Left cardiac atrium (tissue), 4 donors: ENCODE results near the gene MAP2K7. TPM values are rescaled to one million over a fixed set of nuclear protein-coding genes. Genes with fewer than 3 reads are reported as not detected.
A peak's percentile ranks its signal among the peaks of the same experiment; 100 is the strongest.
"Not testable (repeated sequence)": the region's sequence is repeated elsewhere in the genome, so short reads cannot be mapped to it uniquely, and the experiment has no call there.

ENCODE experiments used
- ATAC-seq, 2 donors: fragments of 200-7000 bp; cut with Tn5 transposase; one replicate each; pipeline ENCODE4 v1.9.1; 2020; ENCODE audit warnings: mild to moderate bottlenecking in 2 of 2, moderate library complexity in 2 of 2
- DNase-seq: peaks from one replicate; pipeline ENCODE4 v3.0.0-alpha.2; 2020
- intact Hi-C, 2 donors: fragments of 100-400 bp; cut with DNase I; formaldehyde crosslinking; loops; one replicate each; pipeline versions ENCODE4 v1.14.1 to v1.15.1; 2022 to 2023
- total RNA-seq, 2 donors: library from RNA; stranded (reverse); fragmentation: NEBNext Ultra II Directional; extraction: Animal tissue kit (Norgen Biotek cat#: 25700); gene quantifications; one replicate each; pipeline ENCODE4 v1.2.1, GENCODE V29; 2021
- donor health status: DM: no; HTN: yes; CAD: no.
- donor health status: DM: no; HTN: yes; CAD: no; lungs with severe emphysema.
- donor health status: DM: yes; HTN: yes; CAD: no.
- donor health status: Dilated cardiomyopathy.

MAP2K7 gene
- total RNA-seq, 2 donors from 2014 or later, result 24.3 to 25.8 TPM

- ATAC-seq (no peak), DNase-seq (peak; percentile 80)
- intact Hi-C loops, result no loop called here
These were observed 21.6 kb downstream of the MAP2K7 start for GRCh38 chr19:7925171-7925851.

- intact Hi-C loops, result no loop called here
- ATAC-seq (peak; percentile 41 to 53), DNase-seq (peak; percentile 77)
These were observed 22.5 kb downstream of the MAP2K7 start, which contains the start of gene CTXN1 for GRCh38 chr19:7926021-7926726. CTXN1 (minus strand) TSS chr19:7926135; CDS start chr19:7925538, 597 bp downstream.

GRCh38 chr19:7926727-7927604 lies 23.3 kb downstream of the MAP2K7 start:
- intact Hi-C loops, result no loop called here
- DNase-seq, result peak; percentile 39
- no peak for ATAC-seq

- DNase-seq (peak; percentile 35), ATAC-seq (peak in 1 of 2 donors; percentile 3)
- intact Hi-C loops, result no loop called here
These were observed 24.1 kb downstream of the MAP2K7 start for GRCh38 chr19:7927605-7928333.

GRCh38 chr19:7928334-7928706 lies 24.6 kb downstream of the MAP2K7 start:
- DNase-seq (peak; percentile 39), ATAC-seq (peak; percentile 9 to 45)
- intact Hi-C loops, result no loop called here

GRCh38 chr19:7928741-7929701 lies 25.3 kb downstream of the MAP2K7 start:
- DNase-seq (peak; percentile 32), ATAC-seq (peak; percentile 4 to 8)
- intact Hi-C loops, result no loop called here

GRCh38 chr19:7930030-7930429 lies 26.4 kb downstream of the MAP2K7 start:
- DNase-seq, ATAC-seq, intact Hi-C loops: not testable (repeated sequence)

GRCh38 chr19:7930765-7931164 lies 27.1 kb downstream of the MAP2K7 start:
- intact Hi-C loops, result no loop called here
- ATAC-seq, result no peak

GRCh38 chr19:7931221-7932061 lies 27.8 kb downstream of the MAP2K7 start:
- ATAC-seq (no peak), DNase-seq (peak; percentile 26)
- intact Hi-C loops, result no loop called here

More at GRCh38 chr19:7930765-7931164, 27.1 kb downstream of the MAP2K7 start:
- DNase-seq, result no peak

- intact Hi-C loops, result no loop called here
These were observed 28.7 kb downstream of the MAP2K7 start for GRCh38 chr19:7932276-7932929.

GRCh38 chr19:7932930-7933300 lies 29.2 kb downstream of the MAP2K7 start:
- intact Hi-C loops, result no loop called here
- DNase-seq (no peak), ATAC-seq (no peak)

More at GRCh38 chr19:7932276-7932929, 28.7 kb downstream of the MAP2K7 start:
- no peak for ATAC-seq
- peak; percentile 22 for DNase-seq

- ATAC-seq (no peak), DNase-seq (no peak)
- intact Hi-C loops, result no loop called here
These were observed 29.7 kb downstream of the MAP2K7 start for GRCh38 chr19:7933411-7933810.

GRCh38 chr19:7933828-7934725 lies 30.4 kb downstream of the MAP2K7 start:
- DNase-seq, result peak; percentile 33
- intact Hi-C loops, result no loop called here

GRCh38 chr19:7934766-7935165 lies 31.1 kb downstream of the MAP2K7 start:
- intact Hi-C loops, result no loop called here
- DNase-seq (no peak), ATAC-seq (no peak)

More at GRCh38 chr19:7933828-7934725, 30.4 kb downstream of the MAP2K7 start:
- ATAC-seq, result no peak

GRCh38 chr19:7940841-7941240 lies 37.2 kb downstream of the MAP2K7 start:
- no peak for DNase-seq
- ATAC-seq, result no peak
- intact Hi-C loops, result loop anchor here (5.0 to 10.0 kb wide), 3 partner anchors 61 to 314 kb away; partner anchors contain the start of gene ELAVL1 (in 1 of the 2)
